Gastrocnemius medialis (tissue), 4 donors: ENCODE data around the gene TMSB10. TPM values are rescaled to one million over a fixed set of nuclear protein-coding genes. Genes with fewer than 3 reads are reported as not detected.

Experiments
- ATAC-seq, 2 donors: fragments of 150-250 bp; one replicate each; pipeline ENCODE4 v1.9.1; 2016
- DNase-seq, 2 donors: peaks; one replicate each; pipeline ENCODE4 v3.0.0-alpha.2; 2019
- H3K27ac ChIP-seq, 4 donors: fragments of 200-600 bp; sonication (generic); 1 replicate in 1 of 4; 2 replicates in 3 of 4; pipeline ENCODE4 v1.5.1; 2016 to 2018; ENCODE audit warnings: mild to moderate bottlenecking in 2 of 4, moderate library complexity in 1 of 4
- H3K27me3 ChIP-seq, 3 donors: fragments of 200-600 bp; sonication (generic) in 2 of 3; 1 replicate in 1 of 3; 2 replicates in 2 of 3; pipeline versions ENCODE4 v1.5.1 to v1.6.0; 2016 to 2019; ENCODE audit warnings: mild to moderate bottlenecking in 1 of 3, moderate library complexity in 1 of 3
- H3K36me3 ChIP-seq, 2 donors: fragments of 200-600 bp; sonication (generic) in 1 of 2; one replicate each; pipeline ENCODE4 v1.5.1; 2017 to 2018
- H3K4me1 ChIP-seq, 2 donors: fragments of 200-600 bp; sonication (generic) in 1 of 2; one replicate each; pipeline ENCODE4 v1.5.1; 2016 to 2017; ENCODE audit warnings: mild to moderate bottlenecking in 2 of 2
- H3K4me3 ChIP-seq, 4 donors: fragments of 200-600 bp; sonication (generic) in 3 of 4; 1 replicate in 1 of 4; 2 replicates in 3 of 4; pipeline ENCODE4 v1.5.1; 2016 to 2019; ENCODE audit warnings: mild to moderate bottlenecking in 2 of 4
- H3K9me3 ChIP-seq, 3 donors: fragments of 200-600 bp; sonication (generic) in 2 of 3; 1 replicate in 1 of 3; 2 replicates in 2 of 3; pipeline ENCODE4 v1.5.1; 2016 to 2019
- CTCF ChIP-seq, 5 experiments: fragments of 450-650 bp in 3 of 5; fragments of 200-600 bp in 2 of 5; sonication (generic) in 2 of 5; IDR thresholded peaks in 4 of 5; conservative IDR thresholded peaks in 1 of 5; 1 replicate in 4 of 5; 2 replicates in 1 of 5; pipeline ENCODE4 v1.5.1; 2016 to 2019; ENCODE audit warnings: antibody characterized with exemption in 5 of 5, mild to moderate bottlenecking in 3 of 5, moderate library complexity in 3 of 5
- POLR2A ChIP-seq, 2 donors: fragments of 450-650 bp; IDR thresholded peaks; one replicate each; pipeline ENCODE4 v1.6.1; 2017; ENCODE audit warnings: antibody characterized with exemption in 2 of 2, mild to moderate bottlenecking in 2 of 2, moderate library complexity in 2 of 2
- in situ Hi-C, 4 donors: fragments of 200-750 bp; cut with MboI; loops; one replicate each; pipeline versions ENCODE4 v1.15.0 to v1.8.0; 2017; ENCODE audit warnings: low sequenced_read_pairs in 4 of 4
- intact Hi-C: fragments of 100-400 bp; cut with DNase I; formaldehyde crosslinking; loops from one replicate; pipeline ENCODE4 v1.15.1; 2023; ENCODE audit warnings: low total_unique reads
- total RNA-seq, 4 donors: library from RNA; depleted of rRNA; stranded (reverse); fragments of >200 nt; gene quantifications; one replicate each; pipeline versions ENCODE4 v1.1.0 to v1.2.3, GENCODE V29; 2016

The TMSB10 gene
- total RNA-seq, 4 donors from 2014 or later, result 329 to 954 (median 486) TPM

GRCh38 chr2:84946204-84947009 is 41.0 kb downstream of the TMSB10 start:
- Histone ChIP-seq H3K27ac (no peak overlapping the region), H3K4me1 (no peaks in the 10 kb centered on the region), H3K4me3 (no peak overlapping the region), H3K36me3 (no peaks in the 10 kb centered on the region), H3K27me3 (no peaks in the 10 kb centered on the region), H3K9me3 (no peaks in the 10 kb centered on the region)
- in situ Hi-C loops, result no loop called here
- DNase-seq (no peak), ATAC-seq (no peak)
- intact Hi-C loops, result no loop called here
- TF ChIP-seq POLR2A (IDR thresholded peaks at IDR 0.05) (no peak), CTCF (IDR thresholded peaks at IDR 0.05 in 4 of 5, conservative IDR thresholded peaks at IDR 0.05 in 1 of 5) (no peak)

DNA sequence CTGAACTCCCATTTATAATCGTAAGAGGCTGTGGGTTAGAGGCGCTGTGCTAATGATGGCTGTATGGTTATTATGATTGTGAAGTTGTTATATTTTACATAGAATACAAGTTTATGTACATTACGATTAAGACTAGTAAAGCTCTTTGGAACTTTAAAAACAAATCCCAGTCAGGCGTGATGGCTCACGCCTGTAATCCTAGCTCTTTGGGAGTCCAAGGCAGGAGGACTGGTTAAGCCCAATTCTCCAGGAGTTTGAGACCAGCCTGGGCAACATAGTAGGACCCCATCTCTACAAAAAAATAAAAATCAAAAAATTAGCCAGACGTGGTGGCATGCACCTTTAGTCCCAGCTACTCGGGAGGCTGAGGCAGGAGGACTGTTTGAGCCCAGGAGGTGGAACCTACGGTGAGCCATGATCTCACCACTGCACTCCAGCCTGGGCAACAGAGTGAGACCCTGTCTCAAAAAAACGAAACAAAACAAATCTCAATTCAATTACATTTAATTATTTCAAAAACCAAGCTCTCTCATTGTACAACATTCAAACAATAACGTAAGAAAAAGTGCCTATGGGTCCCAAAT is 41.6 kb downstream of the TMSB10 start:
- TF ChIP-seq CTCF (IDR thresholded peaks at IDR 0.05 in 4 of 5, conservative IDR thresholded peaks at IDR 0.05 in 1 of 5) (no peak), POLR2A (IDR thresholded peaks at IDR 0.05) (no peak)
- intact Hi-C loops, result no loop called here

DNA sequence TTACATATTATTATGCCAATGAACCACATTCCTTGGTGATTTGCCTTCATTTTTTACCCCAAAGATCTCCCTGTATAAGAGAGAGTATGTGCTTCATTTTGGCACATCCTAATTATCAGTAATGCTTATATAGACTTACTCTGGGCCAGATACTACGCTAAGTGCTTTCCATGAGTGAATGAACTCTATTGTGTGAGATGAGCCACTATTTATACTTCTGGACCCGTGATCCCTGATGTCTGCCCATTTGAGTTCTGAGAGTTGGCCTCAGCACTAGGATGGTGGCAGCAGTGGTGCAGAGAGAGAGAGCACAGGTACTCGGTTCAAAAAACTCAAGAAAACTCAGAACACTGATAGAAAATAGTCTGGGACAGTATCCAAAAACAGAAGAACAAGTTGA is 48.1 kb downstream of the TMSB10 start:
- no peak for DNase-seq
- Histone ChIP-seq H3K27ac (no peak overlapping the region), H3K36me3 (no peaks in the 10 kb centered on the region), H3K4me3 (no peak overlapping the region), H3K9me3 (no peaks in the 10 kb centered on the region), H3K27me3 (no peaks in the 10 kb centered on the region), H3K4me1 (peaks cover 11 to 16% of the 10 kb centered on the region in 2 donors)
- intact Hi-C loops, result no loop called here
- ATAC-seq, result no peak
- no peak for TF ChIP-seq CTCF (IDR thresholded peaks at IDR 0.05 in 4 of 5, conservative IDR thresholded peaks at IDR 0.05 in 1 of 5)
- no peak for TF ChIP-seq POLR2A (IDR thresholded peaks at IDR 0.05)
- in situ Hi-C loops, result no loop called here

More for the DNA sequence above, 41.6 kb downstream of the TMSB10 start:
- Histone ChIP-seq H3K36me3 (no peaks in the 10 kb centered on the region), H3K9me3 (no peaks in the 10 kb centered on the region), H3K27ac (no peak overlapping the region), H3K4me3 (no peak overlapping the region), H3K4me1 (no peaks in the 10 kb centered on the region), H3K27me3 (no peaks in the 10 kb centered on the region)
- in situ Hi-C loops, result no loop called here
- ATAC-seq, result no peak
- DNase-seq, result no peak

DNA sequence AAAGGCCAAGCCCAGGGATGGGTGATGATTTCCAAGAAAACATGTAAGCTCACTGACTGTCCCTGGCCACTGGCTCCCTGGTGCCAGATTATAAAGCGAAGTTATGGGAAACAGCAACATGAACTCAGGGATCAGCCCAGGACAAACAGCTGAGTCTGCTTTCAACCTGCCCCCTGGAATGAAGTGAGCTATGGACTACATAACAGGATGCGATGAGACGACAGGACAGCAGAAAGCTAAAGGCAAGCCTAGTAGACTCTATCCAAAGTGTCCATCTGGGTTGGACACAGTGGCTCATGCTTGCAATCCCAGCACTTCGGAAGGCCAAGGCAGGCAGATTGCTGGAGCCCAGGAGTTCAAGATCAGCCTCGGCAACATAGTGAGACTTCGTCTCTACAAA is 48.9 kb downstream of the TMSB10 start:
- TF ChIP-seq POLR2A (IDR thresholded peaks at IDR 0.05), result no peak
- TF ChIP-seq CTCF (IDR thresholded peaks at IDR 0.05 in 4 of 5, conservative IDR thresholded peaks at IDR 0.05 in 1 of 5), result no peak
- no peaks in the 10 kb centered on the region for H3K9me3 ChIP-seq
- H3K36me3 ChIP-seq, result no peaks in the 10 kb centered on the region
- H3K4me1 ChIP-seq, result peaks cover 18 to 19% of the 10 kb centered on the region in 2 donors
- H3K27me3 ChIP-seq, result no peaks in the 10 kb centered on the region
- H3K27ac ChIP-seq, result no peak overlapping the region
- intact Hi-C loops, result no loop called here
- in situ Hi-C loops, result no loop called here
- ATAC-seq (no peak), DNase-seq (no peak)
- H3K4me3 ChIP-seq, result no peak overlapping the region

Other genes with a start within 250 kb of the TMSB10 start
- under 1 TPM; 0.27 to 0.97 (median 0.64) TPM for gene TRABD2A, start 24.6 kb upstream of the TMSB10 start, total RNA-seq
- gene KCMF1, start 65.5 kb downstream of the TMSB10 start, total RNA-seq, result 100 to 1,000 TPM; 158 to 178 (median 165) TPM
- 1 to 10 TPM; 1.1 to 3.9 (median 2.8) TPM for gene TCF7L1, start 227.7 kb downstream of the TMSB10 start, total RNA-seq